Measurements from ENCODE around the gene EFNA2.

EFNA2 gene

GRCh38 chr19:1249990-1250436, 35.7 kb upstream of the EFNA2 start:
- DNase-seq (ENCODE audit: low read depth) = no peak
- peak overlapping the region; percentile 78 for H3K4me3 ChIP-seq (ENCODE audit: low read depth, low read length)
- TF ChIP-seq CTCF (conservative IDR thresholded peaks at IDR 0.05; ENCODE audit: low read depth, low read length) = no peak

- peak overlapping the region; percentile 78 for H3K4me3 ChIP-seq (ENCODE audit: low read depth, low read length)
- no peak for TF ChIP-seq CTCF (conservative IDR thresholded peaks at IDR 0.05; ENCODE audit: low read depth, low read length)
- DNase-seq (ENCODE audit: low read depth) = peak; percentile 81
These were observed 35.0 kb upstream of the EFNA2 start for GRCh38 chr19:1250437-1251260.

- H3K4me3 ChIP-seq (ENCODE audit: low read depth, low read length) = peak overlapping the region; percentile 78
- peak; percentile 81 for DNase-seq (ENCODE audit: low read depth)
- TF ChIP-seq CTCF (conservative IDR thresholded peaks at IDR 0.05; ENCODE audit: low read depth, low read length) = no peak
These were observed 34.1 kb upstream of the EFNA2 start for GRCh38 chr19:1251330-1252220.

GRCh38 chr19:1252221-1252820, 33.4 kb upstream of the EFNA2 start:
- H3K4me3 ChIP-seq (ENCODE audit: low read depth, low read length) = peak overlapping the region; percentile 78
- TF ChIP-seq CTCF (conservative IDR thresholded peaks at IDR 0.05; ENCODE audit: low read depth, low read length) = no peak
- DNase-seq (ENCODE audit: low read depth) = peak; percentile 90

- TF ChIP-seq CTCF (conservative IDR thresholded peaks at IDR 0.05; ENCODE audit: low read depth, low read length) = no peak
- DNase-seq (ENCODE audit: low read depth) = peak; percentile 99
- H3K4me3 ChIP-seq (ENCODE audit: low read depth, low read length) = peak overlapping the region; percentile 78
These were observed 32.7 kb upstream of the EFNA2 start for GRCh38 chr19:1252821-1253513.

GRCh38 chr19:1253514-1254080, 32.1 kb upstream of the EFNA2 start:
- DNase-seq (ENCODE audit: low read depth) = peak; percentile 94
- TF ChIP-seq CTCF (conservative IDR thresholded peaks at IDR 0.05; ENCODE audit: low read depth, low read length) = no peak
- peak overlapping the region; percentile 78 for H3K4me3 ChIP-seq (ENCODE audit: low read depth, low read length)
